GM21423 (cell line): ENCODE results near the gene TOB2.

Source experiments
- ATAC-seq: cut with Tn5 transposase; IDR thresholded peaks from one replicate; pipeline ENCODE4 v1.9.1; 2021; ENCODE audit warnings: mild to moderate bottlenecking, moderate library complexity; ENCODE audit not compliant: unreplicated experiment

TOB2 gene

GRCh38 chr22:41446639-41447434 lies at the start of gene TOB2:
Gene TOB2, minus strand, starts transcription at chr22:41446801. Its CDS starts 9,456 bp downstream, at chr22:41437345.
- ATAC-seq = peak; percentile 39

- no peak for ATAC-seq
These were observed 44.9 kb upstream of the TOB2 start for GRCh38 chr22:41491374-41492100.

- no peak for ATAC-seq
These were observed 42.2 kb upstream of the TOB2 start for GRCh38 chr22:41488596-41489385.

GRCh38 chr22:41488076-41488475 lies 41.5 kb upstream of the TOB2 start:
- ATAC-seq = no peak

- no peak for ATAC-seq
These were observed 40.7 kb upstream of the TOB2 start for GRCh38 chr22:41487037-41487935.

GRCh38 chr22:41485033-41485432 lies 38.4 kb upstream of the TOB2 start:
- no peak for ATAC-seq

GRCh38 chr22:41482319-41482935 lies 35.8 kb upstream of the TOB2 start:
- no peak for ATAC-seq

GRCh38 chr22:41481925-41482318 lies 35.3 kb upstream of the TOB2 start:
- no peak for ATAC-seq

GRCh38 chr22:41481131-41481830 lies 34.7 kb upstream of the TOB2 start:
- ATAC-seq = no peak

- no peak for ATAC-seq
These were observed 33.8 kb upstream of the TOB2 start for GRCh38 chr22:41480397-41480735.

- no peak for ATAC-seq
These were observed 33.2 kb upstream of the TOB2 start for GRCh38 chr22:41479671-41480396.

GRCh38 chr22:41478891-41479521 lies 32.4 kb upstream of the TOB2 start:
- no peak for ATAC-seq

- no peak for ATAC-seq
These were observed 31.9 kb upstream of the TOB2 start for GRCh38 chr22:41478473-41478872.

- ATAC-seq = no peak
These were observed 28.4 kb upstream of the TOB2 start for GRCh38 chr22:41474872-41475451.

- ATAC-seq = no peak
These were observed 25.0 kb upstream of the TOB2 start for GRCh38 chr22:41471568-41471967.

- ATAC-seq = no peak
These were observed 24.3 kb upstream of the TOB2 start for GRCh38 chr22:41470886-41471285.

- ATAC-seq = peak; percentile 28
These were observed 22.7 kb upstream of the TOB2 start for GRCh38 chr22:41469218-41469851.
